Kidney (tissue), 14 donors: Measurements from ENCODE around the gene HOXC11. TPM values are rescaled to one million over a fixed set of nuclear protein-coding genes. Genes with fewer than 3 reads are reported as not detected.
A peak's percentile ranks its signal among the peaks of the same experiment; 100 is the strongest.

Experiments used
- DNase-seq, 5 donors: peaks; one replicate each; pipeline ENCODE4 v3.0.0-alpha.2; 2013 to 2020
- FAIRE-seq: peaks from 2 replicates; lab custom pipeline; 2012; peaks lifted over from hg19 to GRCh38; lab: Jason Lieb, UNC
- H3K27ac ChIP-seq, 2 donors: one replicate each; pipeline ENCODE4 v1.7.0; 2013; ENCODE audit warnings: low read depth in 2 of 2, low read length in 2 of 2, inconsistent platforms in 1 of 2
- H3K27me3 ChIP-seq: one replicate; pipeline ENCODE4 v1.7.1; 2013; ENCODE audit warnings: low read length, inconsistent platforms; ENCODE audit not compliant: control insufficient read depth, insufficient read depth
- H3K36me3 ChIP-seq, 3 donors: one replicate each; pipeline versions ENCODE4 v1.7.0 to v1.7.1; 2013; ENCODE audit warnings: low read length in 3 of 3, control low read depth in 1 of 3, inconsistent platforms in 1 of 3; ENCODE audit not compliant: insufficient read depth in 3 of 3, control insufficient read depth in 2 of 3
- H3K4me1 ChIP-seq, 3 donors: one replicate each; pipeline versions ENCODE4 v1.7.0 to v1.7.1; 2013; ENCODE audit warnings: low read length in 3 of 3, inconsistent platforms in 1 of 3, low read depth in 1 of 3; ENCODE audit not compliant: control insufficient read depth in 2 of 3, insufficient read depth in 2 of 3
- H3K4me3 ChIP-seq, 3 donors: one replicate each; pipeline versions ENCODE4 v1.7.0 to v1.8.1; 2013; ENCODE audit warnings: low read length in 3 of 3, control low read depth in 1 of 3, inconsistent platforms in 1 of 3
- H3K9ac ChIP-seq, 3 donors: one replicate each; pipeline versions ENCODE4 v1.7.0 to v1.7.1; 2013; ENCODE audit warnings: low read length in 3 of 3, control low read depth in 1 of 3, inconsistent platforms in 1 of 3
- H3K9me3 ChIP-seq, 3 donors: one replicate each; pipeline versions ENCODE4 v1.7.0 to v1.7.1; 2013; ENCODE audit warnings: low read length in 3 of 3, control low read depth in 1 of 3, inconsistent platforms in 1 of 3; ENCODE audit not compliant: control insufficient read depth in 2 of 3, insufficient read depth in 1 of 3
- CTCF ChIP-seq: IDR thresholded peaks from 3 replicates; pipeline ENCODE4 v1.5.1; 2012; ENCODE audit warnings: mild to moderate bottlenecking, moderate library complexity, borderline replicate concordance; ENCODE audit not compliant: insufficient read depth; ENCODE audit errors: extremely low read depth
- intact Hi-C: fragments of 100-400 bp; cut with DNase I; formaldehyde crosslinking; loops from one replicate; pipeline ENCODE4 v1.11.1; 2022
- polyA plus RNA-seq: library from polyadenylated mRNA; stranded (reverse); fragments of 350-450 nt; fragmentation: Illumina TruSeq; extraction: RNeasy Lipid Tissue Mini Kit (QIAGEN cat#74804); gene quantifications from one replicate; pipeline ENCODE4 v1.2.3, GENCODE V29; 2014; ENCODE audit warnings: low read depth, low replicate concordance; ENCODE audit not compliant: insufficient read depth
- total RNA-seq: library from RNA; stranded (reverse); fragmentation: NEBNext Ultra II Directional; extraction: Animal tissue kit (Norgen Biotek cat#: 25700); gene quantifications from one replicate; pipeline ENCODE4 v1.2.1, GENCODE V29; 2021
- donor health status: control.
- donor health status: control.
- donor health status: control.
- donor health status: control.
- donor health status: control.
- donor health status: DM: yes; HTN: yes; CAD: no.
- donor health status: Normal renal cell carcinoma (clear cell type).

Gene HOXC11
- total and polyA plus RNA-seq, 2 donors from 2014 or later, result 0.75 to 1.4 TPM

- FAIRE-seq, result no peak
Observed at GRCh38 chr12:53958128-53958527, 14.8 kb upstream of the HOXC11 start.

GRCh38 chr12:53959314-53959713 is 13.6 kb upstream of the HOXC11 start:
- no peak overlapping the region for H3K9ac ChIP-seq
- no peaks in the 10 kb centered on the region for H3K9me3 ChIP-seq
- TF ChIP-seq CTCF, result no peak
- peaks cover 80% of the 10 kb centered on the region for H3K27me3 ChIP-seq
- H3K4me3 ChIP-seq, result no peak overlapping the region
- FAIRE-seq (no peak), DNase-seq (peak in 1 of 5 donors; percentile 20)
- no peak overlapping the region for H3K27ac ChIP-seq
- intact Hi-C loops, result no loop called here
- H3K36me3 ChIP-seq, result no peaks in the 10 kb centered on the region
- H3K4me1 ChIP-seq, result no peaks in the 10 kb centered on the region

More at GRCh38 chr12:53958128-53958527, 14.8 kb upstream of the HOXC11 start:
- Histone ChIP-seq H3K9me3 (no peaks in the 10 kb centered on the region), H3K4me1 (no peaks in the 10 kb centered on the region), H3K27me3 (peaks cover 80% of the 10 kb centered on the region), H3K27ac (no peak overlapping the region), H3K4me3 (no peak overlapping the region), H3K9ac (no peak overlapping the region), H3K36me3 (no peaks in the 10 kb centered on the region)
- DNase-seq, result no peak
- no peak for TF ChIP-seq CTCF
- intact Hi-C loops, result no loop called here

DNA sequence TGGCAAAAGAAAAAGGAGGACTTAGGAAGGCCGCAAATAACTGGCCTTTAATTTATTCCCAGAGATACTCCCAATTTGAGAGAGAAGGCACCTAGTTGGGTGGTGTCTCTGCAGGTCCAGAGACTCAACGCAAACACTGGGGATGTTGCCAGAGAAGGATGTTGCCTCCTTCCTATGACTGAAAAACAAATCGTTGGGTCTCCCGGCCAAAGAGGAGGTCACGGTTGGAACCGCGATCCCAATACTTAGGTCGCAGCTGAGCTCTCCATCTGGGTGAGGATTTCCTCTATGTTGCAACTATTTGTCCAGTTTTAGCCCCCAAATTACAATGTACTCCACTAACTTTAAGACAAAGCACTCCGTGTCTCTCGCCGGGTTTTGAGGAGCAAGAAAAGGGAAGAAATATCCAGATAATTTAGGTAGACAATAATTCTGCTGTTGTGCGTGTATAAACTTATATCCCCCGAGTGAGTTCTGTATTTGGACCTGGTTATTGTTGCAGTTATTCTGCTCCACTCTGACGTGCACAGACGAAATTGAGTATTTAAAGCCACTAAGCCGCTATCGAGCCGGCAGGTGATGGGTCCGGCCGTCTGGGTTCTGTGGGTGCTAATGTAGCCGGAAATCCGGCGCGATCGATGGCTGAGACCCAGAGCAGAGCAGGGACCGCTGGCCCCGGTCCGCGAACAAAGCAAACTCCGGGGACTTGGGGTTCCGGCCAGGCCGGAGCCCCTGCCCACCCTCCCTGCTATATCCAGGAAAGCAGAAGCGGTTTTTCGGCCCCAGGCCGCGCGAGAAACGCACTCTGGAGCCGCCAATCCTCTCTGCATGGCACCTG is 12.5 kb upstream of the HOXC11 start:
- no peak for TF ChIP-seq CTCF
- FAIRE-seq (no peak), DNase-seq (peak in 1 of 5 donors; percentile 52)
- Histone ChIP-seq H3K4me3 (no peak overlapping the region), H3K27me3 (peaks cover 85% of the 10 kb centered on the region), H3K9me3 (no peaks in the 10 kb centered on the region), H3K9ac (no peak overlapping the region), H3K4me1 (no peaks in the 10 kb centered on the region), H3K27ac (no peak overlapping the region), H3K36me3 (no peaks in the 10 kb centered on the region)
- intact Hi-C loops, result no loop called here
